ENCODE results near the gene SOX8.
"Not testable (repeated sequence)": the region's sequence is repeated elsewhere in the genome, so short reads cannot be mapped to it uniquely, and the experiment has no call there.

SOX8 gene
- total RNA-seq = 6.0 to 10.6 reads per million in 2 donors

GRCh38 chr16:981695-982144, at the start of gene SOX8:
Gene SOX8 (plus strand): TSS chr16:981770. CDS start chr16:981923, 153 bp downstream.
- no peak for DNase-seq

- no peak for DNase-seq
These were observed 48.7 kb upstream of the SOX8 start for GRCh38 chr16:932831-933330.

GRCh38 chr16:933581-933980, 48.0 kb upstream of the SOX8 start:
- no peak for DNase-seq

DNA sequence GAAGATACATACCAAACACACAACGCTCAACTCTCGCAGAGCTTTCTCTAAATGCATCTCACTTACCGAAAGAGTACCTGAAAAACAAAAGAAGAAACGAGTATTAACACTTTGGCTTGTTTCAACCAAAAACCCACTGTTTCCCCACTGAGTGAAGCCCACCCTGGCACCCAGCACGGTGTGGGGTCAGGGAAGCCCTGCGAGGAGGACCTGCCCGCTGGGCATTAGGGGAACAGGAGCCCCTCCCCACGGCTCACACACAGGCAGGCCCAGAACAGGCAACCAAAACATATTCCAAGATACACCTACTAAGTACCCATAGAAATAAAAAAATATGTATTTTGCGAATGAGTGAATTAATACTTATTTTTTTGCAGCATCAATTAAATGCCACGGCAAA, 47.4 kb upstream of the SOX8 start:
- no peak for DNase-seq

GRCh38 chr16:935684-936083, 45.9 kb upstream of the SOX8 start:
- DNase-seq = no peak

DNA sequence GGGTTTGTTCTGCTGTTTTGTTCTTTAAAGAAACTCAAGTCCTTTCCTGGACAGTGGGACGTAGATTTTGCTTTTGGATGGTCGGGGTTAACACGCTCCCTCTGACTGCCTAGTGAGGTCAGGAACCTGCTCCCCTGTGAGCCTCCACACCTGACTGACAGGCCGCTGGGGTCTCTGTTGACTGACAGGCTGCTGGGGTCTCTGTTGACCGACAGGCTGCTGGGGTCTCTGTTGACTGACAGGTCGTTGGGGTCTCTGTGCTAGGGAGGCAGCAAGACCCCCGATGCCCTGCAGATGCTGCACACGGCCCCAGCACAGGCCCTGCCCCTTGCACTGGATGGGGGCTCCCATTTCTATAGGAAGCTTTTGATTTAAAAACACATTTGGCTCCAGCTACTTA, 44.3 kb upstream of the SOX8 start:
- no peak for DNase-seq

GRCh38 chr16:937723-938122, 43.8 kb upstream of the SOX8 start:
- no peak for DNase-seq

- no peak for DNase-seq
These were observed 43.4 kb upstream of the SOX8 start for GRCh38 chr16:938136-938535.

DNA sequence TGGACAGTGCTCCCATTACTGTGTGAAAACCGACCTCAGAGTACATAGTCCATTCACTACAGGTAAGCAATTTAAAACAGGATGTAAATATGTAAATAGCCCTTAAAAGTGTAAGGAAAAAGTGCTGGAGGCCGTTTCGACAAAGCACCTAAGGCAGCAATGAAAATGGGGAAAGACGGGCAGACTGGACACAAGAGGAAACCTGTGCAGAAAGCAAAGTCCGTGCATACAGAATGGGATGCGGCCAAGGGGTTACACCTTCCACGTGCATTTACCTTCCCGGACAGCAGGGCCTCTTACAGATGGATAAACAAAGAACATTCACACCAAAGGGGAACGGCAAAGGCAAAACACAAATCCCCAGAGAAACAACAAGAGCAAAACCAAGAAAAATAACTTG, 42.8 kb upstream of the SOX8 start:
- DNase-seq = no peak

- no peak for DNase-seq
These were observed 42.3 kb upstream of the SOX8 start for GRCh38 chr16:939311-939710.

DNA sequence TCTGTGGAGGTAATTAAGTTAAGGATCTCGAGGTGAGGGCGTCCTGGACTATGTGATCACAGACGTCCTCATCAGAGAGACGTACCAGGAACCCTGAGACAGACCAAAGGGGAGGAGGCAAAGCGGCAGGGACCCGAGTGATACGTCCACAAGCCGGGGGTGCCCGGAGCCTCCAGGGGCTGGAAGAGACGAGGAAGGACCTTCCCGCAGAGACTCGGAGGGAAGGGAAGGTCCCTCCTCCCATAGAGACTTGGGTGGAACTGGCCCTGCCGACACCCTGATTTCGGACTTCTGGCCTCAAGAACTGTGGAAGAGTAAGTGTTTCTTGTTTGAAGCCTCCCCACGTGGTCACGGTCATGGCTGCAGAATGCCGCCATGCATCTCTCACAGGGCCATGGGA, 41.6 kb upstream of the SOX8 start:
- DNase-seq = no peak

GRCh38 chr16:942436-943060, 39.0 kb upstream of the SOX8 start:
- no peak for DNase-seq

DNA sequence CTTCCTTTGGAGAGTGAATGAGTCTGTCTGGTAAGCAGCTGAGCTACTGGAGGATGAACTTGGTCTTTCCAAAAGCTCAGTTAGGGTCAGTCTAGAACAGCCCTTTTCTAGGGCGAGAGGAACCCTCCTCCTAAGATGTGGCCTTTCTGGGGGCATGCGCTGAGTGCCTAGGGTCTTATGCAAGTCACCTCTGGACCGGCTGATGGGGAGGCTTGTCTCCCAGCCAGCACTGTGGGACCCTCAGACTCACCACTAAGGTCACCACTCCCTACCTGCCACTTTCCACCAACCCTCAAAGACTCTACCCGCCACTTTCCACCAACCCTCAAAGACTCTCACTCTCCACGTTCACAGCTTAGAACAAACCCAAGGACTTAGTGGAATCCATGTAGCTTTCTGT, 37.6 kb upstream of the SOX8 start:
- no peak for DNase-seq

GRCh38 chr16:945271-946047, 36.1 kb upstream of the SOX8 start:
- DNase-seq = no peak

- no peak for DNase-seq
These were observed 35.5 kb upstream of the SOX8 start for GRCh38 chr16:946048-946395.

- no peak for DNase-seq
These were observed 34.2 kb upstream of the SOX8 start for GRCh38 chr16:947255-947921.

GRCh38 chr16:947922-948303, 33.7 kb upstream of the SOX8 start:
- DNase-seq = not testable (repeated sequence)

GRCh38 chr16:948767-949166, 32.8 kb upstream of the SOX8 start:
- DNase-seq = not testable (repeated sequence)

- not testable (repeated sequence) for DNase-seq
These were observed 30.6 kb upstream of the SOX8 start for GRCh38 chr16:950733-951573.

DNA sequence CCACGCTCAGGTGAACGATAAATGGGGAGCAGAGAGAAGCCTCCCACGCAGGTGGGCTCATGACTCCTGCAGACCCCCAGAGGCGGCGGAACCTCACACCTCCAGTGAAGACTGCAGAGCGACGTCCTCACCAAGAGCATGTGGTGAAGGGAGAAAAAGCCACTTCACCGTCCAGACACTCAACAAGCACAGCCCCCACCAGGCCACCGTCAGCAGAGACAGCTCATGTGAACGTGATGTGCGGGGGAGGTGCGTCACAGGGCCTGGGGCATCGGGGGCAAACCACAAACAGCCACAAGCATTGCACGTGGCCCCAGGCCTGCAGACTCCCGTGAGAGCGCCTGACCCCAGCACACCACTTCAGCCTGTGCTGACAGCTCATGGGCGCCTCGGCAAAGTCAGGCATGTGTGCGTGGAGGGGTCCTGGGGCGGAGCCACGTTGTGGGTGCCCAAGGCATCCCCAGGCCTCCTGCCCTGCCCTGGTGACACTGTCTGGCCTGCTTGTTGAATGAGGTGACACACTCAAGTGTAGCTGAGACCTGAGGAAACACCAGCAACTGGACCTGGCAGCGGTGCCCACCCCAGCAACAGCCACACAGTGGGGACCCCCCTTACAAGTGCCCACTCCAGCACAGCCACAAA, 29.8 kb upstream of the SOX8 start:
- DNase-seq = no peak

DNA sequence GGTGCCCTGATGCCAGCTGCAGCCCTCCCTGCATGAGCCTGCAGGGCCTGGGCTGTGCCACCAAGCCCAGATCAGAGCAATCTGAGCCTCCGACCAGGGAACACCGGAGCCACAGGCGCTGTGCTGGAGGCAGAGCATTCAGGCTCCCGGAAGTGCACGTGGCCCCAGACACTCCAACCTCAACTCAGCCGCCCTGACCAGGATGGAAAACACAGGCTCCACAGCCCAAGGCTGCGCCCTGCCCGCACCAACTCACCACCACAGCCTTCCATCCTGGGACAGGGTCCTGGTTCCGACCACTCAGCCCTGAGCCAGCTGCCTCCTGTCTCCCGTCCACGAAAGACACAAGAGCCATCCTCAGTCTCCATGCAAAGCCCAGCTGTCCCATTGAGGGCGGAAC, 29.2 kb upstream of the SOX8 start:
- DNase-seq = no peak

GRCh38 chr16:953818-954217, 27.8 kb upstream of the SOX8 start:
- DNase-seq = not testable (repeated sequence)

Measured in T-helper 9 cell (primary cell).